ENCODE measurements around the gene OVCA2.

DNA sequence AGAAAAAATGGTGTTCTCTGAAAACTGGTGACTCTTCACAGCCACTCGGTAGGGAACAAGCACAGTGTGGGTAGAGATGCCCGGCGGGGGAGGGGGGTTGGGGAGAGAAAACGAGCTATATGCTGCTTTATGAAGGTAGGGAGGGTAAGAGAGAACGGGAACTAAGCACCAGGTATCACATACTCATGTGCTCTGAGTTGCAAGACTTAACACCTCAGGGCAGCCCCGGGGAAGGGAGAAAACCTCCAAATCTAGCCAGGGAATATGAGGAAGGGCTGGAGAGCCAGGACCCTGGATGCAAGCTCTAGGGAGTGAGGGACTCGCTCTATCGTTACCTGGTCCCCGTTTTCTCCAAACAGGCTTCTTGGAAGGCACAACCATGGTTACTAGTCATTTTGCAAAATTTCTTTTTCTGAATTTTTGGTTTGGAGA lies 48.4 kb downstream of the OVCA2 start:
- TF ChIP-seq POLR2A (IDR thresholded peaks at IDR 0.05) (no peak), CTCF (IDR thresholded peaks at IDR 0.05) (no peak), POLR2AphosphoS5 (IDR thresholded peaks at IDR 0.05) (no peak), EP300 (IDR thresholded peaks at IDR 0.05) (no peak)

Data from upper lobe of left lung (tissue), 4 donors.